GM12865 (cell line): ENCODE measurements around the gene PPFIBP1.

Experiments
- DNase-seq: peaks from one replicate; pipeline ENCODE4 v3.0.0; 2010; ENCODE audit warnings: low read depth
- H3K4me3 ChIP-seq: 2 replicates; pipeline ENCODE4 v1.5.1; 2011; ENCODE audit warnings: mild to moderate bottlenecking, low read depth, low read length, control low read depth
- TF ChIP-seq, protein P1 (sequence below): IDR thresholded peaks from 2 replicates; pipeline ENCODE4 v1.5.1; 2011; ENCODE audit warnings: low read length, control low read depth, low read depth, inconsistent platforms; ENCODE audit not compliant: insufficient read depth; ENCODE audit errors: missing control alignments

Gene PPFIBP1

DNA sequence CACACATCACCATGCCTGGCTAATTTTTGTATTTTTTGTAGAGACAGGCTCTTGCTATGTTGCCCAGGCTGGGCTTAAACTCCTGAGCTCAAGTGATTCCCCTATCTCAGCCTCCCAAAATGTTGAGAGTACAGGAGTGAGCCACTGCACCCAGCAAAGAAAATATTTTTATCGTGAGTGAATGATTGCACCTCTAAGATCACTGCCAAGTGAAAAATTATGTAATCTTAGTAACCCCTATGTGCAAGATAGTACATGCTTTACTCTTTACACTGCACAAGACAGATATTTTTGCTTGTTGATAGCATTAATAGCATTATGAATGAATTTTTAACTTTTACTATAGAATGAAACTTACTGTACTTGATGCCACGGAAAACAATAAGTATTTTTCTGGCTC is 183.2 kb downstream of the PPFIBP1 start:
- TF ChIP-seq, protein P1, sequence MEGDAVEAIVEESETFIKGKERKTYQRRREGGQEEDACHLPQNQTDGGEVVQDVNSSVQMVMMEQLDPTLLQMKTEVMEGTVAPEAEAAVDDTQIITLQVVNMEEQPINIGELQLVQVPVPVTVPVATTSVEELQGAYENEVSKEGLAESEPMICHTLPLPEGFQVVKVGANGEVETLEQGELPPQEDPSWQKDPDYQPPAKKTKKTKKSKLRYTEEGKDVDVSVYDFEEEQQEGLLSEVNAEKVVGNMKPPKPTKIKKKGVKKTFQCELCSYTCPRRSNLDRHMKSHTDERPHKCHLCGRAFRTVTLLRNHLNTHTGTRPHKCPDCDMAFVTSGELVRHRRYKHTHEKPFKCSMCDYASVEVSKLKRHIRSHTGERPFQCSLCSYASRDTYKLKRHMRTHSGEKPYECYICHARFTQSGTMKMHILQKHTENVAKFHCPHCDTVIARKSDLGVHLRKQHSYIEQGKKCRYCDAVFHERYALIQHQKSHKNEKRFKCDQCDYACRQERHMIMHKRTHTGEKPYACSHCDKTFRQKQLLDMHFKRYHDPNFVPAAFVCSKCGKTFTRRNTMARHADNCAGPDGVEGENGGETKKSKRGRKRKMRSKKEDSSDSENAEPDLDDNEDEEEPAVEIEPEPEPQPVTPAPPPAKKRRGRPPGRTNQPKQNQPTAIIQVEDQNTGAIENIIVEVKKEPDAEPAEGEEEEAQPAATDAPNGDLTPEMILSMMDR, result no peak

GRCh38 chr12:27709212-27709931 is 185.4 kb downstream of the PPFIBP1 start:
- peak overlapping the region; percentile 93 for H3K4me3 ChIP-seq
- TF ChIP-seq, protein P1, result no peak
- DNase-seq, result no peak

More for the DNA sequence above, 183.2 kb downstream of the PPFIBP1 start:
- no peak overlapping the region for H3K4me3 ChIP-seq
- DNase-seq, result no peak

- peak overlapping the region; percentile 93 for H3K4me3 ChIP-seq
- TF ChIP-seq, protein P1, result no peak
- DNase-seq, result peak; percentile 51
These were observed 186.1 kb downstream of the PPFIBP1 start for GRCh38 chr12:27709932-27710591.

- DNase-seq, result peak; percentile 96
- TF ChIP-seq, protein P1, result no peak
- H3K4me3 ChIP-seq, result peak within 1 kb of the TSS; percentile 93
These were observed 186.7 kb downstream of the PPFIBP1 start, which contains the start of gene MRPS35 for GRCh38 chr12:27710592-27711316. TSS of gene MRPS35 (plus strand) at chr12:27710832. CDS start at chr12:27710844, 12 bp downstream.

DNA sequence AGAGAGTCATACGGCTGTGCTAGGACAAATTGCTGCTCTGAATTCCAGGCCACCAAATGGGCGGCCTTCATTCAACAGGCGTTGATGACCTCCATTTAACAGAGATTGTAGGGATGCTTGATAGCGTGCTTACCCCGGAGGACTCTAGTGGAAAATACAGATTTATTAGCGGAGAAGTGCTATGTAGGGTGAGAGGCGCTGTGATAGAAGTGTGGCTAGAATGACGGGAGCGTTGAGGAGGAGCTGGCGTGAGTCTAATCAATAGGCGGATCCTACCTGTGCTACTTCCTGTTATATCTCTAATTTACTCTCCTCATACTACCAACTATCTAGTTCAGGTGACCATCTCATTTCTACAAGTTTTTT is 187.3 kb downstream of the PPFIBP1 start:
- peak; percentile 57 for DNase-seq
- H3K4me3 ChIP-seq, result peak overlapping the region; percentile 93
- TF ChIP-seq, protein P1, result no peak

DNA sequence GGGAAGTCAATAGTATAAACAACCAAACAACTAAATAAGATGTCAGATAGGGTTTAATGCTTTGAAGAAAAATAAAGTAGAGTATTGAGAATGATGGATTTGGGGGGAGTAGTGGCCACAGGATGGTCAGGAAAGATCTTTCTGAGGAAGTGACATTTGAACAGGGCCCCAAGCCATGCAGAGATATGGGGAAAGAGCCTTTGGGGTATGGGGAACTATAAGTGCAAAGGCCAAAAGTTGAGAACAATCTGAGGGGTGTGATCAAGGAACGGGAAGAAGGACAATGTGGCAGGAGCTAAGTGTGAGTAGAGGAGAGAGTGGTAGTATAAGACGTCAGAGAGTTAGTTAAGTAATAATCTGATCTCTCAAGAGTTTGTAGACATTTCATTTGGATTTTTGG is 188.0 kb downstream of the PPFIBP1 start:
- H3K4me3 ChIP-seq, result peak overlapping the region; percentile 93
- DNase-seq, result no peak
- TF ChIP-seq, protein P1, result no peak
